Adipocyte (in vitro differentiated cells): Measurements from ENCODE around the gene CRIM1.

Source experiments
- DNase-seq: peaks from one replicate; pipeline ENCODE4 v3.0.0-alpha.2; 2015; ENCODE audit warnings: low read depth
- H3K27me3 ChIP-seq: replicated peaks from 2 replicates; pipeline ENCODE4 v1.7.0; 2013; ENCODE audit warnings: mild to moderate bottlenecking, low read length, moderate library complexity; ENCODE audit not compliant: control insufficient read depth, insufficient read depth
- H3K36me3 ChIP-seq: 2 replicates; pipeline ENCODE4 v1.7.0; 2013; ENCODE audit warnings: low read length, mild to moderate bottlenecking, moderate library complexity; ENCODE audit not compliant: control insufficient read depth, insufficient read depth, severe bottlenecking
- H3K4me1 ChIP-seq: 2 replicates; pipeline ENCODE4 v1.7.0; 2013; ENCODE audit warnings: mild to moderate bottlenecking, low read length, moderate library complexity; ENCODE audit not compliant: control insufficient read depth, insufficient read depth
- H3K4me3 ChIP-seq: 2 replicates; pipeline ENCODE4 v1.7.0; 2013; ENCODE audit warnings: mild to moderate bottlenecking, low read length, moderate library complexity
- H3K9ac ChIP-seq: 2 replicates; pipeline ENCODE4 v1.7.0; 2013; ENCODE audit warnings: mild to moderate bottlenecking, low read length, moderate library complexity
- H3K9me3 ChIP-seq: 2 replicates; pipeline ENCODE4 v1.7.0; 2013; ENCODE audit warnings: mild to moderate bottlenecking, low read length, moderate library complexity; ENCODE audit not compliant: control insufficient read depth

The CRIM1 gene

DNA sequence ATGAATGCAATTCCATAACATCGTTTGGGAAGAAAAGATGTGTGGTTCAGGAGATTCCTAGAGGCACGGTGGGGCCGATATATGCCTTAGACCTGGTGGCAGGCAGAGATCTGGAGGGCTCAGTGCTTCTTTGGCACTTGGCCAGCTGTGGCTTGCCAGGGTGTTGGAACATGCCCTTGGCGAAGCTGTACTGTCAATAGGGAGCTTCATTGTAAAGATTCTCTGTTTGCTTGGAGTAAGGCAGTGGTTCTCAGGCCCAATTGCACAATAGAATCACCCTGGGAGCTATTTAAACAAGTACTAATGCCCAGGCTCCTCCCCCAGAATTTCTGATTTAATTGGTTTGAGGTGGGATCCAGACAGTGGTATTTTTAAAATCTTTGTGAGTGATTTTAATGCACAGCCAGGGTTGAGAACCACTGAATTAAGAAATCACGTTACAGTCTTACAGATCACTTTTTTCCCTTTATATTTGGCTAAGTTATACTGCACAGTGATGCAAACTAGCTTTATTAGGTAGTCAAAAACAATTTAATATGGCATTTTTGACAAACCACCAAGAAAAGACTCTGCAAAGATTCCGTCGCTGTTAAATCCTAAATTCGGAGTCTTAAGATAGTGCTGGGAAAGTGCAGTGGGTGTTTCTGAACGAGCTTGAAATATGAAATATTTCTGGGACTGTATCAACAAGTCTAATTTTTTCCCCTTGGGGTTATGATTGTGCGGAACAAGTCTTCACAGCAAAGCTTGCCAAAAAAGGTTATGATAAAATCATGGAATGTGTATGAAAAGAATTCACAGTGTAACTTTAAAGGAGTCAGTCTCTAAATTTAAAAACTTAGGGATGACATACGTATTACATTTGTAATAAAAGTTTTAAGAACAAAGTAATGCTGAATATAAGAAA lies 78.0 kb downstream of the CRIM1 start:
- Histone ChIP-seq H3K9ac (peak overlapping the region; percentile 55), H3K4me1 (peaks cover 42% of the 10 kb centered on the region), H3K9me3 (no peaks in the 10 kb centered on the region), H3K27me3 (no peaks in the 10 kb centered on the region), H3K36me3 (peaks cover 6% of the 10 kb centered on the region), H3K4me3 (peak overlapping the region; percentile 59)
- DNase-seq = peak; percentile 78

DNA sequence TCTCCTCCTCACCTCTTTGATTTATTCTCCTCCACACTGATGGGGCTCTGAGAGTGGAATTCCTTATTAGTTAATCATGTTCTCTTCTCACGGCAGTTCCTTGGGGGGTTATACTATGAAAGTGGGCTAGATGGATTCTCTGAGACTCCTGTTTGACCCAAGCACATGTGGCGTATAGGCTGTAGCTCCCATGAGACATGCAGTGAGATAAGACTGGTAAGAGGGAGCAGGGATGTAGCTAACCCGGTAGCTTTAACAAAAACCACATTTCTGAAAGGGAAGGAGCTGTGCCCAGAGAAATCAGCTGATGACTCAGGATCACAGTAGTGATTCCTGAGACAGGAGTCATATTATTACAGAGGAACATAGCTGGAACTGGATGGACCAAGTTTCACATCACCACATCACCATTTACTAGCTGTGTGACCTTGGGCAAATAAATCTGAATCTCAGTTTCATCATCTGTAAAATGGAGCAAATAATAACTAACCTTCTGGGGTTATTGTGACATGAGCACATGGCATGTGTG lies 82.9 kb downstream of the CRIM1 start:
- H3K4me3 ChIP-seq = no peak overlapping the region
- DNase-seq = peak; percentile 93
- peaks cover 22% of the 10 kb centered on the region for H3K4me1 ChIP-seq
- H3K9ac ChIP-seq = peak overlapping the region; percentile 10
- H3K27me3 ChIP-seq = no peaks in the 10 kb centered on the region
- no peaks in the 10 kb centered on the region for H3K9me3 ChIP-seq
- H3K36me3 ChIP-seq = peaks cover 32% of the 10 kb centered on the region

DNA sequence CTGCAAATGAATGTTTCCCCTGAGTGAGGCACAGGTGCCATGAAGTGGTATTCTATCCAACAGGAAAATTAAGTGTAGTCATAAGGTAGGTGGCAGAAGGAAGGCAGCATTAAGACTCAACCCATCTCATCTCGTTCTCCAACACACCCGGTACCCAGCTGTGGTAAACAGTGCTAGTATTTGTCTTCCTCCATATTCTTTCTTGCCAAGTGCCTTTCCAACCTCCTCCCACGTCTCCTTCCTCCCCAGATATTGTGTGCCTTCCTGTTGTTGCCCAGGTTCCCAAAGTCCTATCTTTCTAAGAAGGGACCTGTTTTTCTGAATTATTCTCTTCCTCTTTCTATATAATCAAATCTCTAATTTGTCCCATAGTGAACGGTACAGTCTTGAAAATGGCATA lies 83.5 kb downstream of the CRIM1 start:
- peaks cover 16% of the 10 kb centered on the region for H3K4me1 ChIP-seq
- H3K27me3 ChIP-seq = no peaks in the 10 kb centered on the region
- H3K36me3 ChIP-seq = peaks cover 38% of the 10 kb centered on the region
- no peak for DNase-seq
- no peak overlapping the region for H3K4me3 ChIP-seq
- no peaks in the 10 kb centered on the region for H3K9me3 ChIP-seq
- peak overlapping the region; percentile 10 for H3K9ac ChIP-seq

DNA sequence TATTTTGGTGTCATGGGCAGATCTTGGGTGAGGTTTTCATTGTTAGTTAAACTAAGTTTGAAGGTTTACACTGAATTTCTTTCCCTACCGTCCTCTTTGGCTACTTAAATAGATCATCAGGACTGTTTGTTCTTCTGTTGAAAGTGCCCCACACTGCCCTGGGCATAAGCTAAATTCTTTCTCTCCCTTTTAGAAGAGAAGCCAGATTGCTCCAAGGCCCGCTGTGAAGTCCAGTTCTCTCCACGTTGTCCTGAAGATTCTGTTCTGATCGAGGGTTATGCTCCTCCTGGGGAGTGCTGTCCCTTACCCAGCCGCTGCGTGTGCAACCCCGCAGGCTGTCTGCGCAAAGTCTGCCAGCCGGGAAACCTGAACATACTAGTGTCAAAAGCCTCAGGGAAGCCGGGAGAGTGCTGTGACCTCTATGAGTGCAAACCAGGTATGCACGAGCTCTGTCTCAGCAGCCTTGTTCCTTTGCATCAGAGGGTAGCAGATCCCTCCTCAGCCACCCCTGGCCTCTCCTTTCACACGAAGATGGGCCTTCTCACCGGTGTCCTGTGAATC lies 85.6 kb downstream of the CRIM1 start:
- Histone ChIP-seq H3K9me3 (no peaks in the 10 kb centered on the region), H3K4me3 (no peak overlapping the region), H3K4me1 (peaks cover 7% of the 10 kb centered on the region), H3K27me3 (no peaks in the 10 kb centered on the region), H3K36me3 (peaks cover 58% of the 10 kb centered on the region), H3K9ac (no peak overlapping the region)
- DNase-seq = no peak

DNA sequence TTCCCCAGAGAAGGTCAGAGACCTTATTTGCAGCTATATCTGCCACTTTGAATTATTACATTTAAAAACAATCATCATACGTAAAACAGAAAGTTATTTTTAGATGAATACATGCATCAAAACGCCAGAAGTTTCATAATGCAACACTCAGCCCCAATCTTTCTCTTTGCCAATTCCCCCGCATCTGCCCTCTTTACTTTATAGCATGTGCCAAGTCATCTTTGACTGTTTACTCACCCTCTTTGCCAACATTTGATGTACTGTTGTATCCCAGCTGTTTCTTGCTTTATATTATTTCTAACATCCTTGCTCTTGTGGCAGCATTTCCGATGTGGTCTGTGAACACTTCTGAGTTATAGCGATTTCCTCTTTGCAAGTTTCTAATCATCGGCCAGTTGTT lies 86.2 kb downstream of the CRIM1 start:
- H3K9ac ChIP-seq = no peak overlapping the region
- peaks cover 7% of the 10 kb centered on the region for H3K4me1 ChIP-seq
- peaks cover 65% of the 10 kb centered on the region for H3K36me3 ChIP-seq
- H3K4me3 ChIP-seq = no peak overlapping the region
- DNase-seq = peak; percentile 74
- H3K27me3 ChIP-seq = no peaks in the 10 kb centered on the region
- H3K9me3 ChIP-seq = no peaks in the 10 kb centered on the region

DNA sequence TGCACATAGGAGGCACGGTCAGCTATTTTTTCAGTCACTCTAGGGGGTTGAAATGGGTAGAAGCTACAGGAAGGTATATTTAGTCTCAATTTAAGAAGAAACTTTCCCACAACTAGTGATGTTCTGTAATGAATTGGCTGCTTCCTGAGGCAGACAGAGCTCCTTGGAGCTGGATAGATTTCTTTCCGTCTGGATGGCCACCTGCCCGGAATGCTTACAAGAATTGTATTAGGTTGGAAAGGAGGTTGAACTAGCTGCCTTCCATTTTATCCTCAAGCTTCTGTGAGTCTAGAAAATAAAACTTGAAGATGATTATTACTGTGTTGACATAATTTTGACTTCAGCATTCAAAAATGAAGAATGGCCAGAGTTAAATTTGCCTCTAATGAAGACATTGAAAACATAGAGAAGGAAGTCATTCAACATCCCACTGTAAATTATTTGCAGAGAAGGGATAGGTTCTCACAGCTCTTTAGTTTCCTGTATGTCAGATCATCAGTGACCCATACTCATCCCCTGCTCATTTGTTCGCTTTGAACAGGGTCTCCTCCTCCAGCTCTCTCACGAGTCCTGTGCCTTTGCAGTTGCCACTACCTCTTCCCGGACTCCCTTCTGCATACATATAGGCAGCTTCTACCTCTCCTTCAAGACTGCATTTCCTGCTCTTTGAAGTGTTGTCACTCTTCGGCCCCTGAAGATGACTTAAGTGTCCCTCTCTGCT lies 88.8 kb downstream of the CRIM1 start:
- peaks cover 89% of the 10 kb centered on the region for H3K36me3 ChIP-seq
- no peaks in the 10 kb centered on the region for H3K9me3 ChIP-seq
- no peak for DNase-seq
- no peaks in the 10 kb centered on the region for H3K27me3 ChIP-seq
- H3K4me3 ChIP-seq = no peak overlapping the region
- no peak overlapping the region for H3K9ac ChIP-seq
- H3K4me1 ChIP-seq = peaks cover 2% of the 10 kb centered on the region

DNA sequence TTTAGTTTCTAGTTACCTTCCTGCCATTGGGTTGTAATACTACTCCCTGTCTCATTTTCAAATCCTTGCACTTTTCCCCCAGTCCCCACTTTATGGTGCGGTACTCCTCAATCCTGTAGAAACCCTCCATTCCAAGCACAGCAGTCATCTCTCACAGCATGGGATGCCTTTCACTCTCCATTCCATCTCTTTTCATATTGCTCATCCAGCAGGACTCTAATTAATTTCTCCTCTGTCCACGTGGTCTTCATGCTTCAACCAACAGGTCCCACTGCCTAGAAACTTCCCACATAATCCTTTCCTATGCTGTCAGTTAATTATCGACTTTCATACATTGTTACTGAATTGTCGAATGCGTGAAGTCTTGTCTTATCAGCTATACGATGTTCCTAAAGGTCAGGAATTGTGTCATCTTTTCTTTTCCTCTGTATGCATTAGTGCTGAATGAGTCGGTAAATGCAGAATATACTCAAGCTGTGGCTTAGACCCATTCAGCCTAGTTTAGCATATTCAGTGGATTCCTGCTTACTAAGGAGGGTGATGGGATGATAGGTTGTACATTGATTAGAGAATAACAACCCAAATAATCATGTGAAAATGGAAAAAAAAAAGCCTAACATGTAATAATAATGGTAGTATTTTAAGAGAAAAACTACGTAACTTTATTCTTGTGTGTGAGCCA lies 89.7 kb downstream of the CRIM1 start:
- Histone ChIP-seq H3K9ac (no peak overlapping the region), H3K4me1 (peaks cover 11% of the 10 kb centered on the region), H3K9me3 (no peaks in the 10 kb centered on the region), H3K27me3 (no peaks in the 10 kb centered on the region), H3K4me3 (no peak overlapping the region), H3K36me3 (peaks cover 96% of the 10 kb centered on the region)
- DNase-seq = no peak

DNA sequence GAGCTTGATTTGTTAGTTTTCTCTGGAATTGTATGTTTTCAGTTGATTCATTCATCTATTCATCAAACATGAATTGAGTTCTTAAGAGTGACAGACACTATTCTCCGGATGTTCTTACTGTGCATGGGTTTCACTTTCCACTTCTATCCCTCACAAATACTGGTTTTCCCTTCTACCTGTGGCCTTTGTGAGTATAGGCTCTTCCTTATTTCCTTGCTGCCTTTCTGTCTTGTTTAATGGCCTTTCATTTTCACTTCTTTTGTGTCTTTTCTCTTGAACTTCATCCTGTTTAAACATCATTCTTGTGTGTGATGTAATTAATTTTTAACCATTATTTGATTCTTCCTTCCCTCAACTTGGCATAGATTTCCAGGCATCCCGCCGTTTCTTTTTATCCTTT lies 90.7 kb downstream of the CRIM1 start:
- Histone ChIP-seq H3K9me3 (no peaks in the 10 kb centered on the region), H3K27me3 (no peaks in the 10 kb centered on the region), H3K4me1 (peaks cover 20% of the 10 kb centered on the region), H3K9ac (no peak overlapping the region), H3K36me3 (peaks cover 92% of the 10 kb centered on the region), H3K4me3 (no peak overlapping the region)
- DNase-seq = no peak

DNA sequence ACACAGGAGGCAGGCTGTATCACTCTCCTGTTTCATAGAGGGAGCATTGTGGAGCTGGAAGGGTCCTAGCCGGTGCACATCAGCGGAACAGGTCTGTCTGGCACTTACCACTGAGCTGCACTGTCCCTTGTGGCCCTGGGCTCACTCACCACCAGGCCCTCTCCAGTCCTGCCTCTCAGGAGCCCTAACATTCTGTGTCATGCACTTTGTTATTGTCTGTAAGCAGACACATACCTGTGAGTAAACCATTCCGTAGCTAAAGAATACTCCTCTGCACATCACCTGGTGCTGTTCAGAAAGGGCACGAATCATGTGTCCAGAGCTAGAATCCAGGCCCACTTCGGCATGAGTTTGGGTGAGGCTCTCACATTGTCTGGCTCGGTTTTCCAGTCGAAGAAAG lies 93.6 kb downstream of the CRIM1 start:
- H3K9ac ChIP-seq = no peak overlapping the region
- H3K36me3 ChIP-seq = peaks cover 68% of the 10 kb centered on the region
- H3K9me3 ChIP-seq = no peaks in the 10 kb centered on the region
- no peak for DNase-seq
- H3K4me1 ChIP-seq = peaks cover 47% of the 10 kb centered on the region
- H3K27me3 ChIP-seq = no peaks in the 10 kb centered on the region
- no peak overlapping the region for H3K4me3 ChIP-seq

DNA sequence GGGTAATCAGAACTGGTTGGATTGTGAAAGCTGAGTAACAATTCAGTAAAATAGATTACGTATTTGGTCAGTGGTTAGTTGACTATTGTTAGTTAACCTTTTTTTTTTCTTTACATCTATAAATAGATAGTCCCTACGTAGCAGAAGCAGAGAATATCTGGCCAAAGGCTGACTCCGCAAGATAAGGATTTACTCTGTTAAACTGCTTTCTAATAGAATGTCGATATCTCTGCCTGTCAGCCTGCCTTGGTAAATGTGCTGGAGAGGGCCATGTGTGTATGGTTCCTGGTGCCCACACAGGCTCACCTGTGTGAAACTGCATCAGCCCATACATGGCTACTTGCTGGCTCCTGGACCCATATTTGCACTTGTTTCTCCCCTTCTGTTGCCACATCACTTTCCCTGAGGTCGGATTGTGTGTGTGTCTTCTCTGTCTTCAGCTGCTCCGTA lies 94.4 kb downstream of the CRIM1 start:
- peaks cover 61% of the 10 kb centered on the region for H3K36me3 ChIP-seq
- H3K4me3 ChIP-seq = peak overlapping the region; percentile 53
- peak overlapping the region; percentile 74 for H3K9ac ChIP-seq
- DNase-seq = no peak
- no peaks in the 10 kb centered on the region for H3K27me3 ChIP-seq
- H3K4me1 ChIP-seq = peaks cover 55% of the 10 kb centered on the region
- H3K9me3 ChIP-seq = no peaks in the 10 kb centered on the region
